Stimulated activated CD4-positive, alpha-beta T cell treated with anti-CD3 and anti-CD28 coated beads, TNF-alpha, amount 100 ng/mL, for 4 hours (primary cell): Measurements from ENCODE around the gene WDR45.

Experiments used
- DNase-seq, 3 experiments: peaks; one replicate each; pipeline ENCODE4 v3.0.0-alpha.2; 2020; ENCODE audit warnings: low read depth in 3 of 3

WDR45 gene

DNA sequence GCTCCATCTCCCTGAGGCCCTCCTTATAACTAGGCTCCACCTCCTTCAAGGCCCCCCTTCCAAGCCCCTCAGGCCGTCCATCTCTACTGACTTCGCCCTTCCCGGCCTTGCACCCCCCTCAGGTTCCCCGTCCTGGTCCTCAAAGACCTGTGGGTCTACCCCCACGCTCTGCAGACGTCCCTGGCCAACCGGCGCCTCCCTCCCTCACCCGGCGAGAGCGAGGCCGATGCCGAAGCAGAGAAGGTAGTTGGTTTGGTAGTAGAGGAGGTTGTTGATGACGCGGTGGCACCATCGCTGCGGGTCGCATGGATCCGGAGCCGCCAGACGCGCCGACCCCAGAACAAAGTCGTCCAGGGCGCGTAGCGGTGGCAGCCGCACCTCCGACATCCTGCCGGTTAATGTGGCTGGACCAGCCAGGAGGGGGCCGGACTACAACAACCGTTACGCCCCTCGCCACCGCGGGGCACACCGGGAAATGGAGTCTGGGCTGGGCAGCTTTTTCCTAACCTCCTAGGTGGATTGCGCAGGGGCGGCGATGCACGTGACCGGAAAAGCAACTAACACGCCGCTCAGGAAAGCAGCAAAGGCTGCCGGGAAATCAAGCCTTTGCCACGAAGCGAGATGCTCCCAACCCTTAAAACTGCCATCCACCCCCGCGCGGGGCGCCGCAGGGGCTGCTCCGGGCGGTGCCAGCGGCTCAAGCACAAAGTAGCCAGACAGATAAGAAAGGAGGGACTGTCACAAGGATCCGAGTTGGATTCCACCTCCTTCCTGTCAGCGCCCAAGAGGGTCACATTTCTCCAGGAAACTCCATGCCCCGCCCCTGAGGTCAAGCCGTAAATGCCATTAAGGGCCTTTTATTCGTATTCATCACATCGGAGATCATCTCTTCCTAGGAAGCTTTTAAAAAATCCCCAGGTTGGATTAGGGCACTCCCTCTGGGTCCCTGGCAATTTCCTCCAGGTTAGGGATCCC lies 5.8 kb downstream of the WDR45 start, which contains the start of gene PRAF2:
Gene PRAF2 (minus strand): TSS at position 402 of the 975 bp plus-strand sequence. CDS start 15 bp downstream, at position 387.
- peak; percentile 68 to 86 (median 81) for DNase-seq

- no peak for DNase-seq
These were observed 7.0 kb downstream of the WDR45 start for GRCh38 chrX:49072712-49073095.

DNA sequence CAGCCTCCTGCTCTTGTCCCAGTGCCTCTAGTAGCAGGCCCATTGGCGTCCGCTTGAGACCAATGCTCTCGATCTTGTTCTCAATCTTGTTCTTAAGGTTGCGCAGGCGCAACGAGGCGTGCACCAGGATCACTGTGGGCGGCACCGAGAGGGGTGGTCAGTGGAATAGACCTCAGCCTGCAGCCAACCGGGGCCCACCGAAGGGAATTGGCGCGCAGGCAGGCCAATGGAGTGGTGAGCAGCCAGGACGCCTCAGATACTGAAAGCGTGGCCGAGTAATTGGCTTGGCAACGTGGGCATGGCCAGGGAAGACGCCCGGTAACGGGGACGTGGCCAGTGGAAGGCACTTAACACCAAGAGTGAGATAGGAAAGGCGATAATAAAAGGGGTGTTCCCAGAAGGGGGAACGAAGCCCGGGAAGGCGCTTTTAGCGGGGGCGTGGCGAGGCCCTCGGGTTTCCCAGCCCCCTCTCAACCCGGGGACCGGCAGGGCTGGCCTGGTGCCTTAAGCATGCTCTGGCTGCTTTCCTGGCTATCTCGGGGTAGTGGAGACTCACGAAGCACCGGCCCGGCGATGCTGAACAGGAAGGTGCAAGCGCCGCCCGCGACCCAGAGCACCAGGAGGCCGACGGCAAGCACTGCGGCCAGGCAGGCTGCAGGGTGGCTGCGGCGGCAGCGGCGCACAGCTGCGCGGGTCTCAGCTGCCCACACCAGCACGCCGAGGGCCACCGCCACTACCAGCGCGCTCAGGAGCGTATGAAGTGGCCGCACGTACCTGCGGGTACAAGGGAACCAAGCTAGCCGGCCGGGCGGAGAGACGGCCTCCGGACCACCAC lies 7.6 kb downstream of the WDR45 start:
- no peak for DNase-seq

DNA sequence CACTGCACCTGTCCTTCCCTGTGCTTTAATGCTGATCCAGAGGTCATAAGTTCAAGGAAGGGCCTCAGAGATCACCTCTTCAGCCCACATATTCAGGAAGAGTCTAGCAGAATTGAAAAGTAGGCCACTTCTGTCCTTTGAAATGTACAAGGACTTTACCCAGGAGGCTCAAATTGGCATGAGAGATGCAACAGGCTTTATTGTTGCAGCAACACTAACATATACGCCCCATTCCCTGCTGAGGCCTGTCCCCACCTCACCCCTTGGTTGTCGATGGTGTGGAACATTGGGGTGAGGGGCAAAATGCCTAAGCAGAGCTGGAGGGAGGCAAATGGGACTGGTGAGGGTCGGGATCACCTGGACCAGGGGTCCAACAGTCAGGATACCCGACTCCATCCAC lies 8.7 kb downstream of the WDR45 start:
- no peak for DNase-seq

DNA sequence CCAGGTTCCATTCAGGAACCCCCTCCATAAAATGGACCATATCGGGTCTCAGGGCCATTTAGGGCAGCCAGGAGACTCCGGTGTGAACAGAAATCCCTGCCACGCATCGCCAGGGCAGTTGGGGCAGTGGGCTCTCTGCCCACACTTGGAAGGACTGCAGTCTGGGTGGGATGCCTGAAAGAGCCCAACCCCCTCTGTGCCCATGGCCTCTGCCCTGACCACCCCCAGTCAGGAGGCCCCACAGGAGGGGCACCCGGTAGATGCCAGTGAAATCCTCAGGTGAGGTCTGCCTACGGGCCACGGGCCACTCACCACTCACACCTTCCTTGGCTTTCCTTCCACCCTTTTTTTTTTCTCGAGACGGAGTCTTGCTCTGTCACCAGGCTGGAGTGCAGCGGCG lies 10.6 kb downstream of the WDR45 start:
- DNase-seq, result no peak

- no peak for DNase-seq
These were observed 12.2 kb downstream of the WDR45 start for GRCh38 chrX:49067285-49068120.

DNA sequence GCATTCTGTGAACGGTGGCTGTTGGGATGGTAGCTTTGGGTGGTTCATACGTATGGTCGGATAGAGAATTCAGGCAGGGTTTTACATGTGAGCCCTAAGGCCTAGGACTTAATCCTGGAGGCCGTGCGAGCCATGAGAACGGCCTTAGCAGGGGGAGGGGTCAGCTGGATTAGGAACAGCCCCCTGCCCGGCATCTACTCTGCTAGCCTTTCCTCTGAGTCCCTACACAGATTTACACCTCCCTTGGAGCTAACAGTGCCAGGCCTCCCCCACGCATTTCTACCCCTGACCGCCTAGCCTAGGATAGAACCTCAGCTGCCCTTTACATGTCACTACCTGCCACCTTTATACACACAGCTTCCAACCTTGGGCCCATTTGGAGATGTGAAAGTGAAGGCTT lies 13.0 kb downstream of the WDR45 start:
- no peak for DNase-seq

DNA sequence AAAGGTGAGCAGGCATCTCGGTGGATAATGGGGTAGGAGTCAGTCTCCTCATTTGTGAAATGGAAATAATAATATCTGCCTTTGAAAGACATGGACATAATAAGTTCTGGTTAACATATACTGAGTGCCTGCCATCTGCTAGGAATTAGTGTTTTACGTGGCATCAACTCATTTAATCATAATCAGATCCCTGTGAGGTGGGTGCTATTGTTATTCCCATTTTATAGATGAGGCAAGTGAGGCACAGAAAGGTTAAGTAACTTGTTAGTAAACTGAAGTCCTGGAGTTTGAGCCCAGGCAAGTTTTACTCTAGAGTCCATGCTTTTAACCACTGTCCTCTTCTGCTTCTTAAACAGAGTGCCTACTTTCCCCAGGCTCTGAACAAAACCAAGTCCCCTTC lies 13.4 kb downstream of the WDR45 start:
- DNase-seq, result no peak

- no peak for DNase-seq
These were observed 15.0 kb downstream of the WDR45 start for GRCh38 chrX:49064735-49065134.

DNA sequence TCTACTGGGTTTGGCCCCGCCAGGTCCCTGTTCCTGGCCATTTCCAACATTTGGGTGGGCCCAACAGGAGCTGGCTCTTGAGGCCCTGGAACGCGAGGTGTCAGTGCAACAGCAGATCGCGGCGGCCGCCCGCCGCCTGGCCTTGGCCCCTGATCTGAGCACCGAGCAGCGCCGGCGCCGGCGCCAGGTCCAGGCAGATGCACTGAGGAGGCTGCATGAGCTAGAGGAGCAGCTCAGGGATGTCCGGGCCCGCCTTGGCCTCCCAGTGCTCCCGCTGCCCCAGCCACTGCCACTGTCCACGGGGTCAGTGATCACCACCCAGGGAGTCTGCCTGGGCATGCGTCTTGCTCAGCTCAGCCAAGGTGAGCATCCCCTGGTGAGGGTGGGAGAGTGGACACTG lies 15.4 kb downstream of the WDR45 start:
- DNase-seq, result no peak

GRCh38 chrX:49063715-49064114 lies 16.0 kb downstream of the WDR45 start:
- DNase-seq, result no peak

DNA sequence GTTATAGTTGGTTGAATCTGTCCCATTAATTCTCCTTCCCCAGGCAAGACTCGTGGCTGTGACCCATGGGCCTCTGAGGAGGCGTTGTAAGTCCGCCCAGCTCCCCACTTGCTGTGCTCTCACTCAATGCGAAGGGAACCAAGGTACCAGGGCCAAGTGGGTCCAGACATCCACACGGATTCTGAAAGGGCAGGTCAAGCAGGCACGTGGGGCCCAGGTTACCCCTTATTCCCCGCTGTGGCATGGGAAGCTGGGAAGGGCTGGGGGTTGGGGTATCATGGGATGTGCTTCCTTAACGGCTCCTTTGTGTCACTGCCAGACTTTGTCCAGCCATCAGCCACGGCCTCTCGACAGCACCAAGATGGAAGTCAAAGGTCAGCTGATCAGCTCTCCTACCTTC lies 17.8 kb downstream of the WDR45 start:
- no peak for DNase-seq

DNA sequence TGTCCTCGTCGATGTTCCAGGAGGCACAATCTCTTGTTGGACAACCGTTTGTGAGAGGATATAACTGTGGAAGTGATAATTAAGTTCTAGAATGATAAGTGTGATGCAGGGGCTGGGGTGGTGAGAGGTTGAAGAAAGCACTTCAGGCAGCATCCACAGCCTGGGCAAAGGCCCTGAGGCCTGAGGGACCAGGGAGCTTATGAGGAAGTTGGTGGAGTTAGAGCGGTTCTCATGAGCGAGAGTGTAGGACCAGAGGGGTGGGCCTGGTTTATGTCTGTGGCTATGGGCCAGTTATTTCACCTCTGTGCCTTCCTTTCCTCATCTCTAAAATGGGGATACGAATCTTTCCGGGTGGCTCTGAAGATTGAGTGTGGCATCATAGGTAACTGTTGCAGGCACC lies 18.2 kb downstream of the WDR45 start:
- DNase-seq, result no peak

DNA sequence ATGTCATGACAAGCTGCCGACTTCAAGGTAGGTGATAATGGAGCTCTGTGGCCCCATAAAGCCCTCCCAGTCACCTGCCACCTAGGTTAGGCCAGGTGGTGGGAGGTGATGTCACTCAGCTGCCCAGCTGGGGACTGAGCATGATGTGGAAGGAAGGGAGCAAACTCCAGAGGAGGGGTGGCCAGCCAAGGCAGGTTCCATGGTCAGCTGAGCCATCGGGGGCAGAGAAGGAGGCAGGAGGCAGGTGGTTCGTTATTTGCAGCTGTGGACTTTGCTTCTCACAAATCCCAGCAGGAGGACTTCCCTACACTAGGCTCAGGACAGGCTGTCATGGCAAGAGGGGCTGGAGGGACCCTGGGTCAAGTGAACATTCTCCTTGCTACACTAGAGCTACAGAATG lies 18.8 kb downstream of the WDR45 start:
- DNase-seq, result no peak

GRCh38 chrX:49059681-49060085 lies 20.0 kb downstream of the WDR45 start:
- DNase-seq, result no peak

- DNase-seq, result no peak
These were observed 20.5 kb downstream of the WDR45 start for GRCh38 chrX:49059201-49059600.

GRCh38 chrX:49058794-49059193 lies 20.9 kb downstream of the WDR45 start, which contains the start of gene CCDC120:
CCDC120 (plus strand) TSS chrX:49058999; CDS start chrX:49062042, 3,043 bp downstream.
- no peak for DNase-seq

DNA sequence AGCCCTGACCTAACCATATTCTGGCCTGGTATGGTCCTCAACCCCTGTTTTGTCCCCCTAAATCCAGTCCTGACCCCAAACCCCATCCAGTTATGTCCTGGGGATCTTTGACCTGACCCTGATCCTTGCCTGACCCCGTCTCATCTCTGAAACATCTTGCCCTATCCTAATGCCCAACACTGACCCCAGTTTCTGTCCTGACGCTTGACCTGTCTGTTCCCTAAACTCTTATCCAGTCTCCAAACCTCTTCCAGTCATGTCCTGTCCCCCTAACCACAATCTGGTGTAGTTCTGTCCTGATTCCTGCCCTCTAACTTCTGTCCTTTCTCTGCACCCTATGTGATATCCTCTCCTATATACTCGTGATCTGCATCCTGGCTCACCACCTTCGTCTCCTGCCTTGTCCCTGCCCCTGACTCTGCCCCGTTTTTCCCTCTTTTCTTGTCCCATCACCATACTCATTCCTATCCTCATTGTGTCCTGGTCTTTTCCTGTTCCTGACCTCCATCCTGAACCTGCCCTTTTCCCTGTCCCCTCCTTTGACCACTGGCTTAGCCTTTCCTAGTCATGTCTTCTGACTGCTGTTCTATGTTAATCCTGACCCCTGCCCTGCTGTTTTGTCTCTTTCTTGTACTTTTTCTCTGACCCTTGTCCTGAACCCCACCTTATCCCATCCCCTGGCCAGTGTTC lies 25.5 kb downstream of the WDR45 start:
- DNase-seq, result no peak

DNA sequence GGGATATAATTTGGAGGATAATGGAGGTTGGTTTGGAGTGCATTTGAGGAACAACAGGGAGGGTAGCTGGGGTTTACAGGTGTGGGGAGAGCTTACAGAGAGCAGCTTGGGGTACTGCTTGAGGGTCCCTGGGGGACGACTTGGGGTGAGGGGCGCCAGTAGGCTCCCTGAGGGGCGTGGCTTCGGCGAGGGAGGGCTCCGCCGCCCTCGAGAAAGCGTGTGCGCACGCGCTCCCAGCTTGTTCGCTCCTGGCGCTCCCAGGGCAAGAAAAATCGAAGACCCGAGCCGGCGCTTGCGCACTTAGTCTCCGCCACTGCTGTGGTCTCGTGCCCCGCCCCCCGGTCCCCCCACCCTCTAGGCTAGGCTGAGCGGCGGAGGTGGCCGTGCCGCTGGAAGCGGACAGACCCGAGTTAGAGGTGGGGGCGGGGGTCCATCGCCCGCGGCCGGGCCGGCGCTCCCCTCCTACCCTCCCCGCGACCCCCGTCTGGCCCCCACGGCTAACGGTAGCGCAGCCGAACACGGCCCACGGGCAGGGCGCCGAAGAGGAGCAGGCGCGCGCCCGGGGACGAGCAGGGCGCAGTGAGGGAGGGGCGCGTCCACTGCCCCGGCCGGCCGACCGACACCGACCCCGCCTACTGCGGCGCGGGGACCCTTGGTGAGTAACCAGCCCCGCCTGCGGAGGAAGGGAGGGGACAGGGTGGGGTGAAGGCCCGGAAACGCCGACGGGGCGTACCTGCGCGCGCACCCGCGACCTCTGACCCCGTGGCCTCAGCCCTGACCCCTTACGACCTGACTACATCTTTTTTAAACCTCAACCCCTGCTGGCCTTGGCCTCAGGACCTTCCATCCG lies 26.2 kb downstream of the WDR45 start:
- DNase-seq, result peak; percentile 30 to 36 (median 35)

DNA sequence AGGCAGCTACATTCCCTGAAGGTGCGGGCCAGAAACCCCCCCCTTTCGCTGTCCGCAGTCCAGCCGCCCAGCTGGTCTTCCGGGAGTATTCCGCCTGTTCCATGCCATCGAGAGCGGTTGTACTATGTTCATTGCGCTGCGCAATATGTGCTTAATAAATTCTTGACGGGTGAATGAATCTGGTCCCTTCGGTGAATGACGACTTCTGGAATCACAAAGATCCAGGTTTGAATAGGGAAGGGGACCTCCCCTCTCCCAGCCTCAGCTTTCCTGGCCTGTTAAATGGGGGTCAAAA lies 35.8 kb downstream of the WDR45 start:
- no peak for DNase-seq
